H9 (cell line): Measurements from ENCODE around the gene ZNF668. TPM values are rescaled to one million over a fixed set of nuclear protein-coding genes. Genes with fewer than 3 reads are reported as not detected.

Source experiments
- DNase-seq: peaks from one replicate; pipeline ENCODE4 v3.0.0-alpha.2; 2017
- H2AFZ ChIP-seq: one replicate; pipeline ENCODE4 v1.6.1; 2013; ENCODE audit warnings: mild to moderate bottlenecking, low read length, control low read depth, moderate library complexity
- H2AK5ac ChIP-seq: 2 replicates; pipeline ENCODE4 v1.6.1; 2013; ENCODE audit warnings: low read length, control low read depth, mixed read lengths; ENCODE audit not compliant: insufficient read length
- H2BK120ac ChIP-seq: one replicate; pipeline ENCODE4 v1.6.1; 2013; ENCODE audit warnings: low read depth, mild to moderate bottlenecking, low read length, control low read depth, inconsistent platforms; ENCODE audit not compliant: poor library complexity, severe bottlenecking
- H2BK12ac ChIP-seq: 2 replicates; pipeline ENCODE4 v1.6.1; 2013; ENCODE audit warnings: low read length, control low read depth, mixed read lengths, low read depth; ENCODE audit not compliant: insufficient read length
- H2BK15ac ChIP-seq: 2 replicates; pipeline ENCODE4 v1.6.1; 2013; ENCODE audit warnings: low read depth, low read length, control low read depth
- H2BK20ac ChIP-seq: one replicate; pipeline ENCODE4 v1.6.1; 2013; ENCODE audit warnings: low read depth, mild to moderate bottlenecking, low read length, control low read depth, inconsistent platforms; ENCODE audit not compliant: poor library complexity, severe bottlenecking
- H2BK5ac ChIP-seq: 2 replicates; pipeline ENCODE4 v1.6.1; 2013; ENCODE audit warnings: low read length, control low read depth, mixed read lengths; ENCODE audit not compliant: insufficient read length
- H3K14ac ChIP-seq: 2 replicates; pipeline ENCODE4 v1.6.1; 2013; ENCODE audit warnings: low read length, control low read depth; ENCODE audit not compliant: insufficient read depth
- H3K18ac ChIP-seq: 2 replicates; pipeline ENCODE4 v1.6.1; 2013; ENCODE audit warnings: low read depth, mild to moderate bottlenecking, mixed read lengths, low read length, control low read depth; ENCODE audit not compliant: insufficient read length
- H3K23ac ChIP-seq: 2 replicates; pipeline ENCODE4 v1.6.1; 2013; ENCODE audit warnings: low read length, control low read depth, mixed read lengths, low read depth; ENCODE audit not compliant: insufficient read length
- H3K23me2 ChIP-seq: 2 replicates; pipeline ENCODE4 v1.6.1; 2013; ENCODE audit warnings: low read depth, mild to moderate bottlenecking, mixed read lengths, low read length, control low read depth; ENCODE audit not compliant: insufficient read length, poor library complexity, severe bottlenecking
- H3K27ac ChIP-seq: 2 replicates; pipeline ENCODE4 v1.5.1; 2013; ENCODE audit warnings: low read length, control low read depth, mixed read lengths, low read depth; ENCODE audit not compliant: insufficient read length
- H3K27me3 ChIP-seq: 2 replicates; pipeline ENCODE4 v1.6.1; 2013; ENCODE audit warnings: low read length, control low read depth, inconsistent platforms; ENCODE audit not compliant: insufficient read depth
- H3K4ac ChIP-seq: 2 replicates; pipeline ENCODE4 v1.6.1; 2013; ENCODE audit warnings: low read depth, mild to moderate bottlenecking, control low read depth, inconsistent platforms, low read length, moderate library complexity
- H3K4me1 ChIP-seq: 2 replicates; pipeline ENCODE4 v1.6.1; 2013; ENCODE audit warnings: low read length, control low read depth, inconsistent platforms; ENCODE audit not compliant: insufficient read depth
- H3K4me2 ChIP-seq: 2 replicates; pipeline ENCODE4 v1.6.1; 2013; ENCODE audit warnings: low read length, control low read depth, mixed read lengths; ENCODE audit not compliant: insufficient read length, insufficient read depth
- H3K56ac ChIP-seq: 2 replicates; pipeline ENCODE4 v1.6.1; 2013; ENCODE audit warnings: low read depth, mild to moderate bottlenecking, mixed read lengths, low read length, control low read depth; ENCODE audit not compliant: insufficient read length
- H3K79me1 ChIP-seq: 2 replicates; pipeline ENCODE4 v1.6.1; 2013; ENCODE audit warnings: low read depth, mild to moderate bottlenecking, moderate library complexity, low read length, control low read depth, inconsistent platforms; ENCODE audit not compliant: insufficient read depth, poor library complexity, severe bottlenecking
- H3K79me2 ChIP-seq: 2 replicates; pipeline ENCODE4 v1.6.1; 2013; ENCODE audit warnings: low read length, control low read depth, inconsistent platforms; ENCODE audit not compliant: insufficient read depth
- H3K9ac ChIP-seq: 2 replicates; pipeline ENCODE4 v1.6.1; 2013; ENCODE audit warnings: low read length, control low read depth, mixed read lengths; ENCODE audit not compliant: insufficient read length; ENCODE audit errors: extremely low read depth
- H3K9me3 ChIP-seq: one replicate; pipeline ENCODE4 v1.6.1; 2013; ENCODE audit warnings: low read depth, low read length, inconsistent platforms; ENCODE audit not compliant: control insufficient read depth
- H3T11ph ChIP-seq: one replicate; pipeline ENCODE4 v1.6.1; 2013; ENCODE audit warnings: mild to moderate bottlenecking, low read length, control low read depth, inconsistent platforms
- H4K20me1 ChIP-seq: one replicate; pipeline ENCODE4 v1.6.1; 2013; ENCODE audit not compliant: control insufficient read depth, insufficient read length, insufficient read depth
- H4K5ac ChIP-seq: 2 replicates; pipeline ENCODE4 v1.6.1; 2013; ENCODE audit warnings: low read depth, mild to moderate bottlenecking, mixed read lengths, low read length, control low read depth; ENCODE audit not compliant: insufficient read length
- H4K8ac ChIP-seq: replicated peaks from 2 replicates; pipeline ENCODE4 v1.6.1; 2013; ENCODE audit warnings: low read length, control low read depth, mixed read lengths, low read depth; ENCODE audit not compliant: insufficient read length
- H4K91ac ChIP-seq: 2 replicates; pipeline ENCODE4 v1.6.1; 2013; ENCODE audit warnings: low read depth, mild to moderate bottlenecking, moderate library complexity, mixed read lengths, low read length, control low read depth; ENCODE audit not compliant: insufficient read length
- H3K27ac Mint-ChIP-seq, 3 experiments: 2 replicates in 2 of 3; 3 replicates in 1 of 3; pipeline ENCODE4 v1.8.0; 2020 to 2021; ENCODE audit warnings: mixed read lengths in 3 of 3, mild to moderate bottlenecking in 1 of 3, moderate library complexity in 1 of 3
- H3K27me3 Mint-ChIP-seq: 2 replicates; pipeline ENCODE4 v1.8.0; 2021; ENCODE audit warnings: low read depth, mild to moderate bottlenecking, moderate library complexity, mixed read lengths
- H3K36me3 Mint-ChIP-seq, 3 experiments: 2 replicates in 2 of 3; 3 replicates in 1 of 3; pipeline ENCODE4 v1.8.0; 2020 to 2021; ENCODE audit warnings: low read depth in 3 of 3, mixed read lengths in 3 of 3; ENCODE audit not compliant: insufficient read depth in 1 of 3
- H3K4me1 Mint-ChIP-seq, 2 experiments: 2 replicates each; pipeline ENCODE4 v1.8.0; 2020; ENCODE audit warnings: mixed read lengths in 2 of 2
- H3K4me3 Mint-ChIP-seq, 2 experiments: 2 replicates in 1 of 2; 3 replicates in 1 of 2; pipeline ENCODE4 v1.8.0; 2020 to 2021; ENCODE audit warnings: mild to moderate bottlenecking in 2 of 2, mixed read lengths in 2 of 2, moderate library complexity in 1 of 2
- H3K9me3 Mint-ChIP-seq, 2 experiments: 2 replicates in 1 of 2; 3 replicates in 1 of 2; pipeline ENCODE4 v1.8.0; 2020; ENCODE audit warnings: mild to moderate bottlenecking in 2 of 2, mixed read lengths in 2 of 2, moderate library complexity in 1 of 2
- CTCF ChIP-seq: fragments of 200-600 bp; sonication (generic); conservative IDR thresholded peaks from 3 replicates; pipeline ENCODE4 v1.8.0; 2021; ENCODE audit warnings: antibody characterized with exemption, mild to moderate bottlenecking
- WGBS: extraction: QIAGEN DNeasy Blood & Tissue Kit; methylation state at CpG from one replicate; pipeline ENCODE4 v1.1.7; 2013; ENCODE audit warnings: missing lambda C conversion rate, low lambda C conversion rate, mixed read lengths; ENCODE audit not compliant: insufficient read length; ENCODE audit errors: extremely low coverage; 5-methylcytosine and 5-hydroxymethylcytosine counted together
- total RNA-seq: library from RNA; stranded (reverse); gene quantifications from 2 replicates; pipeline ENCODE4 v1.2.1, GENCODE V29; 2021

ZNF668 gene
- total RNA-seq, 1 experiment from 2014 or later, result 18.6 TPM

- H3K56ac ChIP-seq, result no peak overlapping the region
- no peaks in the 10 kb centered on the region; the same call in 1 of the 2 replicates for H3K27me3 ChIP-seq
- peaks cover 19 to 37% (median 31%) of the 10 kb centered on the region in 3 experiments for H3K36me3 Mint-ChIP-seq
- no peak overlapping the region for H2BK120ac ChIP-seq
- H3K4me3 Mint-ChIP-seq, result peak overlapping the region; percentile 76 to 83
- H4K91ac ChIP-seq, result no peak overlapping the region
- H3K27ac Mint-ChIP-seq, result no peak overlapping the region; a peak in 1 of 7 replicates
- no peak overlapping the region for H3K4ac ChIP-seq
- H4K5ac ChIP-seq, result no peak overlapping the region
- peak overlapping the region; percentile 57 for H3K4me2 ChIP-seq
- 0 out of 2 replicates have a peak overlapping the region, but pooled peaks have one; percentile 44 for H3K14ac ChIP-seq
- H2BK5ac ChIP-seq, result no peak overlapping the region
- no peaks in the 10 kb centered on the region for H4K20me1 ChIP-seq
- H3K79me1 ChIP-seq, result no peaks in the 10 kb centered on the region
- H3K4me1 ChIP-seq, result no peaks in the 10 kb centered on the region
- H3K18ac ChIP-seq, result no peak overlapping the region
- no peak overlapping the region for H3K23ac ChIP-seq
- H3K9me3 ChIP-seq, result no peaks in the 10 kb centered on the region
- TF ChIP-seq CTCF, result no peak
- H2BK15ac ChIP-seq, result no peak overlapping the region
- H3K27ac ChIP-seq, result no peak overlapping the region
- H2BK20ac ChIP-seq, result no peak overlapping the region
- no CpG with 5 or more reads among the region's 57 CpGs for WGBS
- H2AFZ ChIP-seq, result no peak overlapping the region
- H2BK12ac ChIP-seq, result no peak overlapping the region
- H3K79me2 ChIP-seq, result no peaks in the 10 kb centered on the region; the same call in 1 of the 2 replicates
- peaks cover 9 to 14% of the 10 kb centered on the region in 2 experiments for H3K4me1 Mint-ChIP-seq
- H3K23me2 ChIP-seq, result peaks cover 8% of the 10 kb centered on the region
- H3K27me3 Mint-ChIP-seq, result no peaks in the 10 kb centered on the region; the same call in 1 of the 2 replicates
- DNase-seq, result no peak
- no peak overlapping the region for H3T11ph ChIP-seq
- no peak overlapping the region for H2AK5ac ChIP-seq
- no peaks in the 10 kb centered on the region; a peak in 2 of 5 replicates for H3K9me3 Mint-ChIP-seq
- no peak overlapping the region for H4K8ac ChIP-seq
- peak overlapping the region; percentile 11 for H3K9ac ChIP-seq
These were observed 34.9 kb upstream of the ZNF668 start for GRCh38 chr16:31108794-31109558.
